Measurements from ENCODE around the gene BRD3OS.

BRD3OS gene

DNA sequence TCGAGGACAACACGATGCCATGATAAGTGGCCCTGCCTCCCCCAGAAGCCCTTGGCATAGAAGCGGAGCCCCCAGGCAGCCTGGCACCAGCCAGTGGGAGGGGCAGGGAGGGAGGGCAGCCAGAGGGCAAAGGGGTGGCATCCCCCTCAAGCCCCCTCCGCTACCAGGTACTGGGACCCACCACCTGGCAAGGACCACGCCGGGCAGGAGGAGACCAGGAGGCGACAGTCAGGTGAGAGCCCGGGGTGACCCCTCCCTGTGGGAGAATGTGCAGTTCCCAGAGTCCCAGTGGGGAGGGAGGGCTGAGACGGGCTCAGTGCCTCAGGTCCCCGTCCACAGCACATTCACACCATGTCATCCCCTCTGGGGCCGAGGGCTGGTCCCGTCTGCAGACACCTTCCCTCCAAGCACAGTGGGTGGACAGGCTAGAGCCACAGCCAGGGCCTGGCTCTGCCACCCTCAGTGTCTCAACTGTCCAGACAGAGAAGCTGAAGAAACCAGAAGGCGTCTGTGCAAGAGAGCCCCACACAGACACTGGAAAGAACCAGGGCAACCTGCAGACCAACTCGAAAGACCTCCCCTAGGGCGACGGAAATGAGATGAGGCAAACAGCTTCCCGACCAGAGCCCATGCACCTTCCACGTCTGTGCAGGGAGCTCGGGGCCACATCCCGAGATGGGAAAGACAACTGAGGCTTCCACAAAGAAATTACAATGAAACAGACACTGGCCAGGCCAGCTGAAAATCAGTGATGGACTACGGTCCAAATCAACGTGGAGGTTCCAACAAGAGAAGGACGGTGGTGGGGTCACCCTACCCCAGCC, 31.4 kb downstream of the BRD3OS start:
- no peak for DNase-seq
- Histone ChIP-seq H3K27ac (ENCODE audit: insufficient read depth in 1 of 2, low read depth in 1 of 2, low read length in 2 of 2, poor library complexity in 1 of 2, severe bottlenecking in 2 of 2) (peak overlapping the region in 1 of 2 experiments; percentile 12), H3K4me1 (ENCODE audit: control extremely low read depth in 1 of 4, control insufficient read depth in 4 of 4, insufficient read depth in 4 of 4, low read length in 3 of 4) (peaks cover 0 to 36% (median 30%) of the 10 kb centered on the region in 4 experiments), H3K9me3 (ENCODE audit: control extremely low read depth in 1 of 5, control insufficient read depth in 4 of 5, insufficient read depth in 2 of 5, low read depth in 1 of 5, low read length in 4 of 5) (no peaks in the 10 kb centered on the region), H3K4me3 (ENCODE audit: control insufficient read depth in 1 of 7, extremely low read depth in 1 of 7, insufficient read depth in 4 of 7, low read depth in 2 of 7, low read length in 6 of 7) (no peak overlapping the region), H3K27me3 (replicated peaks in 2 of 5; ENCODE audit: control insufficient read depth in 4 of 5, insufficient read depth in 5 of 5, low read length in 4 of 5) (no peaks in the 10 kb centered on the region), H3K36me3 (ENCODE audit: control insufficient read depth in 4 of 4, insufficient read depth in 4 of 4, low read length in 3 of 4) (peaks cover 3 to 31% (median 17%) of the 10 kb centered on the region in 4 experiments)
- ChIA-PET CTCF (interaction anchor here (1.6 kb wide), 1 partner anchor 10 kb away, joined by 4 read pairs; no protein-coding TSS in a partner anchor), POLR2A (no interaction called here)
- WGBS (ENCODE audit: insufficient coverage) = 97% methylated on average over 15 of the region's 23 CpGs

GRCh38 chr9:134057307-134057657, 32.0 kb downstream of the BRD3OS start:
- Histone ChIP-seq H3K4me3 (ENCODE audit: control insufficient read depth in 1 of 7, extremely low read depth in 1 of 7, insufficient read depth in 4 of 7, low read depth in 2 of 7, low read length in 6 of 7) (no peak overlapping the region), H3K27me3 (replicated peaks in 2 of 5; ENCODE audit: control insufficient read depth in 4 of 5, insufficient read depth in 5 of 5, low read length in 4 of 5) (no peaks in the 10 kb centered on the region), H3K9me3 (ENCODE audit: control extremely low read depth in 1 of 5, control insufficient read depth in 4 of 5, insufficient read depth in 2 of 5, low read depth in 1 of 5, low read length in 4 of 5) (no peaks in the 10 kb centered on the region), H3K27ac (ENCODE audit: insufficient read depth in 1 of 2, low read depth in 1 of 2, low read length in 2 of 2, poor library complexity in 1 of 2, severe bottlenecking in 2 of 2) (no peak overlapping the region), H3K4me1 (ENCODE audit: control extremely low read depth in 1 of 4, control insufficient read depth in 4 of 4, insufficient read depth in 4 of 4, low read length in 3 of 4) (peaks cover 0 to 42% (median 36%) of the 10 kb centered on the region in 4 experiments), H3K36me3 (ENCODE audit: control insufficient read depth in 4 of 4, insufficient read depth in 4 of 4, low read length in 3 of 4) (peaks cover 3 to 27% (median 15%) of the 10 kb centered on the region in 4 experiments)
- WGBS (ENCODE audit: insufficient coverage) = 100% methylated on average over 10 of the region's 13 CpGs
- no peak for DNase-seq
- ChIA-PET POLR2A (interaction anchor here (1.1 kb wide), 1 partner anchor 32 kb away, joined by 3 read pairs; the partner anchor contains the start of gene BRD3OS), CTCF (interaction anchor here (1.1 kb wide), 1 partner anchor 31 kb away, joined by 3 read pairs; no protein-coding TSS in a partner anchor)

DNA sequence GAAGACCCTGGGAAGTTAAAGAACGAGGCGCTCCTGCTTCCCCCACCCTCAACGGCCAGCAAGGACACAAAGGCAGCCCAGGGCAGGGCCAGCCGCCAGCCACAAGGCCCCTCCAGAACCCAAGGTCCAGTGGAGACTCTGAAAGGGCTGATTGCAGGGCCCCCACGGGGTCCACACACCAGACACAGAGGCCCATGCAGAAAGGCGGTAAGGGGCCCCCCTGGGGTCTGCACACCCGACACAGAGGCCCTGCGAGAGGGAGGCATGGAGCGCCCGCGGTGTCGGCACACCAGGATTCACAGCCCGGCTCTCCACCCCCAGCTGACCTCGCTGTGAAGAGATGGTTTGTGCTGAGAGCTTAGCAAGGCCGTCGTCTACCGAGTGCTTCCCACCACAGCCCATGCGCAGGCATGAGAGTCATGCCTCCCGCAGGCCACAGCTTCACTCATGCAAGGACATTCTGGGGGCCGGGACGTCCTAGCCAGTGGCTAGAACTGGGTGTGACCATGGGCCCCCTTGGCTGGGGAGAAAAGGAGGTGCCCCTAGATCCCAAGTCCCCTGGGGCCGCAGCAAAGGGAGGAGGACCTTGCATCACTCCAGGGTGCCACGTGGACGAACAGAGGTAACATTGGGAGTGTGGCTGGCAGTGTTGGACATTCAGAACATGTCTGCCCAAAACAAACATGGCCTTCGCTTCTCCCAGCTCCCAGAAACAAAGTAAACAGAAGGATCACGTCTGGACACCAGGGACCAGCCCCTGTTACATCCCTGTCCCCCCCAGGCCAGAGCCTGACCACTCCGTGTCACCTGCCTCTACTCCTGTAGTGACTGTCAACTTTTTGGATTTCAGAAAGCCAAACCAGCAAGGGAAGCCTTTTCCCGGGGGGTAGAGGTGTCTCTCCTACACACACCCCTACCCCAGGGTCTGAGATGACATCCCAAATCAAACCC, 32.7 kb downstream of the BRD3OS start:
- CTCF ChIA-PET = interaction anchor here (1.1 kb wide), 1 partner anchor 31 kb away, joined by 3 read pairs; no protein-coding TSS in a partner anchor
- 97% methylated on average over 23 of the region's 28 CpGs for WGBS (ENCODE audit: insufficient coverage)
- peaks cover 0 to 49% (median 43%) of the 10 kb centered on the region in 4 experiments for H3K4me1 ChIP-seq (ENCODE audit: control extremely low read depth in 1 of 4, control insufficient read depth in 4 of 4, insufficient read depth in 4 of 4, low read length in 3 of 4)

GRCh38 chr9:134058716-134059115, 33.4 kb downstream of the BRD3OS start:
- 98% methylated on average over 6 of the region's 7 CpGs for WGBS (ENCODE audit: insufficient coverage)
- no peaks in the 10 kb centered on the region for H3K27me3 ChIP-seq (replicated peaks in 2 of 5; ENCODE audit: control insufficient read depth in 4 of 5, insufficient read depth in 5 of 5, low read length in 4 of 5)
- CTCF ChIA-PET = no interaction called here
- peaks cover 0 to 55% (median 47%) of the 10 kb centered on the region in 4 experiments for H3K4me1 ChIP-seq (ENCODE audit: control extremely low read depth in 1 of 4, control insufficient read depth in 4 of 4, insufficient read depth in 4 of 4, low read length in 3 of 4)
- no peak for DNase-seq
- peaks cover 0 to 21% (median 9%) of the 10 kb centered on the region in 4 experiments for H3K36me3 ChIP-seq (ENCODE audit: control insufficient read depth in 4 of 4, insufficient read depth in 4 of 4, low read length in 3 of 4)
- POLR2A ChIA-PET = no interaction called here
- H3K27ac ChIP-seq (ENCODE audit: insufficient read depth in 1 of 2, low read depth in 1 of 2, low read length in 2 of 2, poor library complexity in 1 of 2, severe bottlenecking in 2 of 2) = no peak overlapping the region
- H3K9me3 ChIP-seq (ENCODE audit: control extremely low read depth in 1 of 5, control insufficient read depth in 4 of 5, insufficient read depth in 2 of 5, low read depth in 1 of 5, low read length in 4 of 5) = no peaks in the 10 kb centered on the region
- H3K4me3 ChIP-seq (ENCODE audit: control insufficient read depth in 1 of 7, extremely low read depth in 1 of 7, insufficient read depth in 4 of 7, low read depth in 2 of 7, low read length in 6 of 7) = no peak overlapping the region

More for the DNA sequence above, 32.7 kb downstream of the BRD3OS start:
- Histone ChIP-seq H3K36me3 (ENCODE audit: control insufficient read depth in 4 of 4, insufficient read depth in 4 of 4, low read length in 3 of 4) (peaks cover 0 to 20% (median 11%) of the 10 kb centered on the region in 4 experiments), H3K9me3 (ENCODE audit: control extremely low read depth in 1 of 5, control insufficient read depth in 4 of 5, insufficient read depth in 2 of 5, low read depth in 1 of 5, low read length in 4 of 5) (no peaks in the 10 kb centered on the region), H3K4me3 (ENCODE audit: control insufficient read depth in 1 of 7, extremely low read depth in 1 of 7, insufficient read depth in 4 of 7, low read depth in 2 of 7, low read length in 6 of 7) (no peak overlapping the region), H3K27me3 (replicated peaks in 2 of 5; ENCODE audit: control insufficient read depth in 4 of 5, insufficient read depth in 5 of 5, low read length in 4 of 5) (no peaks in the 10 kb centered on the region), H3K27ac (ENCODE audit: insufficient read depth in 1 of 2, low read depth in 1 of 2, low read length in 2 of 2, poor library complexity in 1 of 2, severe bottlenecking in 2 of 2) (no peak overlapping the region)
- no peak for DNase-seq
- POLR2A ChIA-PET = interaction anchor here (1.1 kb wide), 1 partner anchor 33 kb away, joined by 3 read pairs; the partner anchor contains the start of gene BRD3OS

- H3K4me1 ChIP-seq (ENCODE audit: control extremely low read depth in 1 of 4, control insufficient read depth in 4 of 4, insufficient read depth in 4 of 4, low read length in 3 of 4) = peaks cover 0 to 55% (median 48%) of the 10 kb centered on the region in 4 experiments
- H3K9me3 ChIP-seq (ENCODE audit: control extremely low read depth in 1 of 5, control insufficient read depth in 4 of 5, insufficient read depth in 2 of 5, low read depth in 1 of 5, low read length in 4 of 5) = no peaks in the 10 kb centered on the region
- no peaks in the 10 kb centered on the region for H3K27me3 ChIP-seq (replicated peaks in 2 of 5; ENCODE audit: control insufficient read depth in 4 of 5, insufficient read depth in 5 of 5, low read length in 4 of 5)
- no peak overlapping the region for H3K27ac ChIP-seq (ENCODE audit: insufficient read depth in 1 of 2, low read depth in 1 of 2, low read length in 2 of 2, poor library complexity in 1 of 2, severe bottlenecking in 2 of 2)
- WGBS (ENCODE audit: insufficient coverage) = 93% methylated on average over 10 of the region's 16 CpGs
- H3K4me3 ChIP-seq (ENCODE audit: control insufficient read depth in 1 of 7, extremely low read depth in 1 of 7, insufficient read depth in 4 of 7, low read depth in 2 of 7, low read length in 6 of 7) = no peak overlapping the region
- ChIA-PET CTCF (interaction anchor here (0.7 to 1.5 kb wide), 2 partner anchors 34 to 40 kb away, joined by 3 to 4 read pairs; partner anchors contain the start of gene BRD3OS), POLR2A (no interaction called here)
- DNase-seq = no peak
- peaks cover 0 to 21% (median 8%) of the 10 kb centered on the region in 4 experiments for H3K36me3 ChIP-seq (ENCODE audit: control insufficient read depth in 4 of 4, insufficient read depth in 4 of 4, low read length in 3 of 4)
Observed at GRCh38 chr9:134059188-134059641, 33.9 kb downstream of the BRD3OS start.

GRCh38 chr9:134059661-134060395, 34.5 kb downstream of the BRD3OS start:
- DNase-seq = peak in 2 of 3 donors; percentile 72 to 84
- ChIA-PET CTCF (interaction anchor here (0.7 to 1.5 kb wide), 2 partner anchors 34 to 40 kb away, joined by 3 to 4 read pairs; partner anchors contain the start of gene BRD3OS), POLR2A (interaction anchor here (1.2 to 1.3 kb wide), 2 partner anchors 9 to 35 kb away, joined by 3 to 5 read pairs; partner anchors contain the start of gene BRD3OS)
- Histone ChIP-seq H3K4me3 (ENCODE audit: control insufficient read depth in 1 of 7, extremely low read depth in 1 of 7, insufficient read depth in 4 of 7, low read depth in 2 of 7, low read length in 6 of 7) (peak overlapping the region in 2 of 7 experiments; percentile 5 to 52), H3K27me3 (replicated peaks in 2 of 5; ENCODE audit: control insufficient read depth in 4 of 5, insufficient read depth in 5 of 5, low read length in 4 of 5) (no peaks in the 10 kb centered on the region), H3K9me3 (ENCODE audit: control extremely low read depth in 1 of 5, control insufficient read depth in 4 of 5, insufficient read depth in 2 of 5, low read depth in 1 of 5, low read length in 4 of 5) (no peaks in the 10 kb centered on the region), H3K36me3 (ENCODE audit: control insufficient read depth in 4 of 4, insufficient read depth in 4 of 4, low read length in 3 of 4) (peaks cover 0 to 23% (median 6%) of the 10 kb centered on the region in 4 experiments), H3K27ac (ENCODE audit: insufficient read depth in 1 of 2, low read depth in 1 of 2, low read length in 2 of 2, poor library complexity in 1 of 2, severe bottlenecking in 2 of 2) (peak overlapping the region in 1 of 2 experiments; percentile 60), H3K4me1 (ENCODE audit: control extremely low read depth in 1 of 4, control insufficient read depth in 4 of 4, insufficient read depth in 4 of 4, low read length in 3 of 4) (peaks cover 0 to 58% (median 52%) of the 10 kb centered on the region in 4 experiments)
- WGBS (ENCODE audit: insufficient coverage) = 41% methylated on average over 17 of the region's 17 CpGs
